Body of pancreas (tissue), 4 donors: ENCODE data around the gene RAB11FIP4.

ENCODE experiments used
- CTCF ChIP-seq, 7 experiments: fragments of 450-650 bp in 4 of 7; fragments of 200-600 bp in 3 of 7; sonication (generic) in 3 of 7; IDR thresholded peaks; one replicate each; pipeline ENCODE4 v1.5.1; 2016 to 2019; ENCODE audit warnings: antibody characterized with exemption in 7 of 7
- POLR2A ChIP-seq, 3 donors: fragments of 450-650 bp; IDR thresholded peaks; one replicate each; pipeline ENCODE4 v1.6.1; 2016; ENCODE audit warnings: antibody characterized with exemption in 3 of 3, mild to moderate bottlenecking in 2 of 3

DNA sequence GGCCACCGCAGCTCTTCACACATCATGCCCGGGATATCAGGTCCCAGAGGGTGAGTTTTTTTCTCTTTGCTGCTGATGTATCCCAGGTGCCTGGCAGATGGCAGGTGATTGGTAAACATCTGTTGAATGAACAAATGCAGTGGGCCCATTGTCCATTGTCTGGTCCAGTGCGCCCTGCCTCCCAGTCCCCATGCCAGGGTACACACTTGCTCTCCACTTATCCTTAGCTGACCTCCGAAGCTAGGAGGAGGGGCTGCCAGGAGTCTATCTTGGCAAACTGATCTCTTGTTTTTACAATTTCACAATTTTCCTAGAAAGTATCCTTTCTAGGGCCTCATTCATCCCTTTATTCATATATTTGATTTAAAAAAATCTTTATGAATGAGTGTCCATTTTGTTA is 196.0 kb downstream of the RAB11FIP4 start:
- no peak for TF ChIP-seq POLR2A (IDR thresholded peaks at IDR 0.05)
- TF ChIP-seq CTCF (IDR thresholded peaks at IDR 0.05) = no peak
